KBM-7 (cell line): ENCODE data around the gene RASGEF1B.
"Not testable (repeated sequence)": the region's sequence is repeated elsewhere in the genome, so short reads cannot be mapped to it uniquely, and the experiment has no call there.

Experiments
- DNase-seq: peaks from one replicate; pipeline ENCODE4 v3.0.0-alpha.2; 2015
- in situ Hi-C: fragments of 300-500 bp; cut with MboI; formaldehyde crosslinking; loops from 2 replicates; pipeline ENCODE4 v1.14.3; 2020; ENCODE audit warnings: low sequenced_read_pairs, low pct_unique_long_range_greater_than_20kb, mixed read lengths

Gene RASGEF1B

DNA sequence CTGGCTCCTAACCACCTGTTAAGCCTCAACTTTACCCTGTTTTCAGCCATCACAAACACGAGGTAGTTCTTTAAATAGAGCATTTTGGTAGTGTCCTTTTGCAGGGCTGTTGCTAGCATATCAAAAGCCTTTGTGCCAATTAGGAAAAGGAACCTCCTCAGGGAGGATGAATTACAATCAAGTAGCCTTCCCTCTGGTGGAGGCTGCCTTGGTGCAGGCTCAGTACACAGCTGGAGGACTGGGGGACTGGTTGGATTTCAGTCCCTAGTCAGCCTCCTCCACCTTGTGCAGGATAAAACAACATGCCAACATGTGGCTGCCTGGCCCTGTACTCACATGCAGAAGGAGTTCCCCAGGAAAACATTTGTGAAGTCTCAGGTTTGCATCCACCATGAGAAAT lies 53.1 kb downstream of the RASGEF1B start:
- no peak for DNase-seq
- in situ Hi-C loops, result loop anchor here (25.0 kb wide), 1 partner anchor 769 kb away; no protein-coding TSS in a partner anchor

GRCh38 chr4:81412946-81413495 lies 58.7 kb downstream of the RASGEF1B start:
- in situ Hi-C loops, result loop anchor here (25.0 kb wide), 1 partner anchor 774 kb away; no protein-coding TSS in a partner anchor
- no peak for DNase-seq

DNA sequence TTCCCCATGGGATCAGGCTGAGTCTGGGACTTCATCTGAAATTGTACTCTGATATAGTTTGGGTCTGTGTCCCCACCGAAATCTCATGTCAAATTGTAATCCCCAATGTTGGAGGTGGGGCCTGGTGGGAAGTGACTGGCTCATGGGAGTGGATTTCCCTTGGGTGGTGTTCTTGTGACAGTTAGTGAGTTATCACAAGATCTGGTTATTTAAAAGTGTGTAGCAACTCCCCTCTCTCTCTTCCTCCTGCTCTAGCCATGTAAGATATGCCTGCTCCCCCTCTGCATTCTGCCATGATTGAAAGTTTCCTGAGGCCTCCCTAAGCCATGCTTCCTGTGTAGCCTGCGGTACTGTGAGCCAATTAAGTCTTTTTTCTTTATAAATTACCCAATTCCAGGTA lies 61.0 kb downstream of the RASGEF1B start:
- in situ Hi-C loops, result loop anchor here (25.0 kb wide), 1 partner anchor 777 kb away; no protein-coding TSS in a partner anchor
- no peak for DNase-seq

GRCh38 chr4:81409836-81410235 lies 61.9 kb downstream of the RASGEF1B start:
- in situ Hi-C loops, result loop anchor here (25.0 kb wide), 1 partner anchor 777 kb away; no protein-coding TSS in a partner anchor
- no peak for DNase-seq

DNA sequence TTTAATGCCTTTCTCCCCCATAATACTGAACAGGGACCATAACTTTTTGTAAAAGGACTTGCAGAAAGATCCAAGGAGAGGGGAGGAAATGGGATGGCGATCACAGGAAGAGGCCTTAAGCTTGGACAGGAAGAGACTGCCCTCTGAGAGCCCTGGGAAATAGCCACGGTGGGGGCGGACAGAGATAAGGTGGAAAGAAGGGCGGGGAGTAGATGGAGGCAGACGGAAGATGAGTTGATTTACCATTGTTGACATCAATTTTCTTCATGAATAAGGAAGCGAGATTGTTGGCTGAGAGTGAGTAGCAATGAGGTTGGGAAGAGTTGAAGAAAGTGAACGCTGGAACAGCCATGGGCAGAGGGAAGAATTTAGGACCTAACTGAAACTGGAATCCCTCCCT lies 63.4 kb downstream of the RASGEF1B start:
- in situ Hi-C loops, result loop anchor here (25.0 kb wide), 1 partner anchor 779 kb away; no protein-coding TSS in a partner anchor
- no peak for DNase-seq

- in situ Hi-C loops, result loop anchor here (25.0 kb wide), 1 partner anchor 780 kb away; no protein-coding TSS in a partner anchor
- no peak for DNase-seq
Observed at GRCh38 chr4:81407726-81408125, 64.0 kb downstream of the RASGEF1B start.

DNA sequence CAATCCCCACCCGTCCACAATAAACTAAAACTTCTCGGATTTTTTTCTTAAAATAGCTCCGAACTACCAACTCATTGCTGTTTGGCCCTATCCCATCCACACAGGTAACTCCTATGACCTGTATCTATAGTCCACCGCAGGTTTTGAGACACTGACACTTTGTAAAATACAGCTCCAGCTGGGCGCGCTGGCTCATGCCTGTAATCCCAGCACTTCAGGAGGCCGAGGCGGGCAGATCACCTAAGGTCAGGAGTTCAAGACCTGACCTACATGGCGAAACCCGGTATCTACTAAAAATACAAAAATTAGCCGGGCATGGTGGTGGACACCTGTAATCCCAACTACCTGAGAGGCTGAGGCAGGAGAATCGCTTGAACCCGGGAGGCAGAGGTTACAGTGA lies 65.2 kb downstream of the RASGEF1B start:
- in situ Hi-C loops, result loop anchor here (25.0 kb wide), 1 partner anchor 781 kb away; no protein-coding TSS in a partner anchor
- not testable (repeated sequence) for DNase-seq

GRCh38 chr4:81405900-81406401 lies 65.8 kb downstream of the RASGEF1B start:
- in situ Hi-C loops, result loop anchor here (25.0 kb wide), 1 partner anchor 781 kb away; no protein-coding TSS in a partner anchor
- peak; percentile 77 for DNase-seq

DNA sequence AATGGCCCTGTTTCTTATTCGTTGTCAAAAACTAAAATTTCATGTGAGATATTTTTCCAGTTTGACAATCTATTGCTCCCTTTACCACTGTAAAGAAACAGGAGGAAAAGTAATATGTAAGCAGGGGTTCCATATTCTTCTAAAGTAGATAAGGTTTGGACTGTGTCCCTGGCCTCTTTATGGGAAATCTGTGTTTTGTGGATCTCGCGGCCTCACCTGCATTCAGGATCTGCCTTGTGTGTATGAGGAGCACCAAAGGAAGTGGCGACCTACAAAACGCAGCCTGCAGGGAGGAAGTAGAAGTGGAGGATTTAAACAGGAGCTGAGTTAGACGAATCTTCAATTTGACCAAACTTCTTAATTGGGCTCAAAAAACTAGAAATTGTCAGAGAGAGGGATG lies 67.0 kb downstream of the RASGEF1B start:
- in situ Hi-C loops, result loop anchor here (25.0 kb wide), 1 partner anchor 783 kb away; no protein-coding TSS in a partner anchor
- no peak for DNase-seq

DNA sequence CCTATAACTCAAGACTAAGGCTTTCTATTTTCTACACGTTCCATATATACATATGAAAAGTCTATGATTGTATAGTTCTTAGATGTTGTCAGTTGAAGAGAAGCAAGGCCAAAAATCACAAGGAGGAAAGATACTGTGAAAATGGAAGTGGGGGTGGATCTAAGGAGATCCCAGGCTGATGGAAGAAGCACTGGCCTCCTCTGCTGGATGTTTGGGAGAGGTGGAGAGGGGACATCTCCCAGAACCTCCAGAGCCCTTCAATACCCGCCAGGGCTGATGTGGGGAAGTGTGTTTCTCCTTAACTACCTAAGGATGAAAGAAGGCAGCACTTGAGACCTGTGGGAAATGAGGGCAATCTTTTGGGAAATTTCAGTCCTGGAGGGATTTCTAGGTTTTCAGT lies 67.4 kb downstream of the RASGEF1B start:
- in situ Hi-C loops, result loop anchor here (25.0 kb wide), 1 partner anchor 783 kb away; no protein-coding TSS in a partner anchor
- DNase-seq, result no peak

DNA sequence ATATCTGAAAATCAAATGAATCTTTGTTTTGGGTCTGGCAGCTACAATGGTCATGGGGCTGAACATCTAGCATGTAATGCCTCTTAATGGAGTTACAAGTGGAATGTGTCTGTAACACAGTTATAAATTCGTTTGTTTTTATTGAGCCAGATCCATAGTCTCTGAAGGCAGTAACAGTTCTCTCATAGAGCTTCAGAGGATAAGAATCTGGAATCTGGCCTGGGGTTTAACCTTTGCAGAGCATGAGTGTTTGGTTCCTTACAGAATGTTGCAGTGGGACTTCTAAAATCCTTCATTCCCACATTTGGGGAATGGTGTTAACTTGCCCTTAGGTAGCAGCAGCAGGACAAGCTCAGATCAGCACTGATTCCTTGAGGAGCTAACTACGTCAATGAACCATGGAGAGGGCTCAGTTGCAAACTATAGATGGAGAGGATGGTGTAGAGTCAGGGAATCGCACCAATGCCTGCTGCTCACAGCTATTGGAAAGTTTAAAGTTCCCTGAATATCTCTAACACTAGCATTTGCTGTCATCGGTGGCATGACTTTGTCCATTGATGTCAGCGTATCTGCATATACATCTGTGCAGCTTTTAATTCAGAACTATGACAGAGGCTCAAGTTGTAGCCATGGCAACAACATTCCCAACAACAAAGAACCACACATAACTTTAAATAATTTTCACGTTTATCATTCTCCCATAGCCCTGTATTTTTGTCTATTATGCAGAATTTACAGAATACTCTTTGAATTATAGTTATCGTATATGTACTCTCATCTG lies 72.2 kb downstream of the RASGEF1B start:
- DNase-seq, result no peak
- in situ Hi-C loops, result loop anchor here (25.0 kb wide), 1 partner anchor 788 kb away; no protein-coding TSS in a partner anchor

- in situ Hi-C loops, result no loop called here
- DNase-seq, result no peak
Observed at GRCh38 chr4:81398379-81398778, 73.3 kb downstream of the RASGEF1B start.

GRCh38 chr4:81397635-81398034 lies 74.1 kb downstream of the RASGEF1B start:
- in situ Hi-C loops, result no loop called here
- no peak for DNase-seq

- in situ Hi-C loops, result no loop called here
- no peak for DNase-seq
Observed at GRCh38 chr4:81395239-81395638, 76.5 kb downstream of the RASGEF1B start.

- DNase-seq, result no peak
- in situ Hi-C loops, result no loop called here
Observed at GRCh38 chr4:81392164-81392563, 79.5 kb downstream of the RASGEF1B start.

- in situ Hi-C loops, result no loop called here
- DNase-seq, result no peak
Observed at GRCh38 chr4:81389720-81390119, 82.0 kb downstream of the RASGEF1B start.

- in situ Hi-C loops, result no loop called here
- DNase-seq, result no peak
Observed at GRCh38 chr4:81380437-81380836, 91.3 kb downstream of the RASGEF1B start.

DNA sequence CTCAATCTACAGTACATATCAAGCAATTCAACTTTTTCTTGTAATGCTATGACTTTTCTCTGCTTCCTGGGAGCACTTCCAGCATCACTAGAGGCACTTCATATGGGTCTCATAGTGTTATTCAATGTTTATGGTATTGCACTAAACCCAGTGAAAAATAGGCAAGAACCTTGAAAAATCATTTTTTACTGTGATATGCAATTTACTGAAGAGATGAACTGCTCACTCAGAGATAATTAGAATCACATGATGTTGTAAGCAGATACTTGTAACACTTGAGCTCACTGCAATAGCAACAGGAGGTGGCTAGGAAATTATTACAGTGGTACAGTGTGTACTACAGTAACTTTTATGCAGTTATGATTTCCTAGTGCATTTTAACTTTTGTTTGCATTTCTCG lies 93.3 kb downstream of the RASGEF1B start:
- in situ Hi-C loops, result no loop called here
- DNase-seq, result no peak

DNA sequence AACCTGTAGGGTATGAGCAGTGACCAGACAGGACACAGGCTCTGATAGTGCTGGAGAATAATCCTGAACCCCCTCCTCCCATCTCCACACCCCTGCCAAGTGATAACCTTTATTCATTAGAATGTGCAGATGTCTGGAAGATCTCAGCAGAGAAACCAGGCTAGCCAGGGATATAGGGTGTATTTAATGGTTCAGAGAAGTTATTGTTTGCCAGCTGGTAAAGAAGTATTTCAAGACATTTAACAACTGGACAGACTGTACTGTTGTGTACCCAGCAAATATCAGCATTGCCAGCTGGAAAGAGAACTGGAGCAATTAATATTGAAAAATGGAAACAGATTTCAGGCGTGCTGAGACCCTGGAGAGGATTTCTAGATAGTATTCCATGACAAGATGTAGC lies 94.5 kb downstream of the RASGEF1B start:
- in situ Hi-C loops, result no loop called here
- no peak for DNase-seq

DNA sequence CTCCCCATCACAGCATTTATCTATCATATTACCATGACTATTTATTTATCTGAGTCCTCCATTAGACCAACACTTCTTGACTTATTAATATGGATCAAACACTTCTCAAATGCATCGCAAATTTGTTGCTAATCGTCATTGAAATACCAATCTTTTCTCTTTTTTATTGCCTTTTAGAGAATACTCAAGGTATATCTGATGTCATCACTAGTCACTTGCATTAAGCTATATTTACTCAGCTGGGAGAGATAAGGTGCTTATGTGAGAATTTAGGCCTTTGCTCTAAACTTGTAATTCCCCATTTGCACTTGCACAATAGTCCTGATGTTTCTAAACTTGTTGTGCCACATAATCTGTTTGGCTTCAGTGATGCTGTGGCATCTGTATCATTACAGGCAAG lies 95.0 kb downstream of the RASGEF1B start:
- in situ Hi-C loops, result no loop called here
- no peak for DNase-seq
